OCI-LY3 (cell line): ENCODE results near the gene HCLS1.

Source experiments
- EZH2phosphoT487 ChIP-seq: fragments of 200-600 bp; shearing (Covaris generic); IDR thresholded peaks from 2 replicates; pipeline ENCODE4 v1.6.1; 2018; ENCODE audit warnings: antibody characterized with exemption, mixed run types, low read depth
- TF ChIP-seq, protein P1 (sequence below): fragments of 200-600, 300-600 bp; sonication (generic); IDR thresholded peaks from 2 replicates; pipeline ENCODE4 v1.5.1; 2014; ENCODE audit warnings: antibody characterized with exemption, low read length, low read depth

DNA sequence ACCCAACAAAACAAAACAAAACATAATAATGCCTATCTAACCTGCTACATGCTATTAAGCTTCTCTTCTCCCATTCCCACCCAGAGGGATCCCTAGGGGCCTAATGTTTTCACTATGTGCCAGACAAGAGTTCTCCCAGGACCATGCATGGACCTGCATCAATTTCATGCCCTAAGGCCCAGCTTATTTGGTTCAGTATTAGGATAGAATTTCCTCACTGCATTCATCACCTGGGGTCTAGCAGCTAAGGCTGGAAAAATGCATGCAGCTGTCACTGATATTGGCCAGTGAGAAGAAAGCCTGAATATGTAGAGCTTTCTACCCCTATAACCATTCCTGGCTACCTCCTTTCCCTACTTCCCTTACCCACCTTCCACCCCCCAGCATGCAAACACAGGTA, 2.0 kb upstream of the HCLS1 start:
- TF ChIP-seq EZH2phosphoT487, result no peak
- TF ChIP-seq, protein P1, sequence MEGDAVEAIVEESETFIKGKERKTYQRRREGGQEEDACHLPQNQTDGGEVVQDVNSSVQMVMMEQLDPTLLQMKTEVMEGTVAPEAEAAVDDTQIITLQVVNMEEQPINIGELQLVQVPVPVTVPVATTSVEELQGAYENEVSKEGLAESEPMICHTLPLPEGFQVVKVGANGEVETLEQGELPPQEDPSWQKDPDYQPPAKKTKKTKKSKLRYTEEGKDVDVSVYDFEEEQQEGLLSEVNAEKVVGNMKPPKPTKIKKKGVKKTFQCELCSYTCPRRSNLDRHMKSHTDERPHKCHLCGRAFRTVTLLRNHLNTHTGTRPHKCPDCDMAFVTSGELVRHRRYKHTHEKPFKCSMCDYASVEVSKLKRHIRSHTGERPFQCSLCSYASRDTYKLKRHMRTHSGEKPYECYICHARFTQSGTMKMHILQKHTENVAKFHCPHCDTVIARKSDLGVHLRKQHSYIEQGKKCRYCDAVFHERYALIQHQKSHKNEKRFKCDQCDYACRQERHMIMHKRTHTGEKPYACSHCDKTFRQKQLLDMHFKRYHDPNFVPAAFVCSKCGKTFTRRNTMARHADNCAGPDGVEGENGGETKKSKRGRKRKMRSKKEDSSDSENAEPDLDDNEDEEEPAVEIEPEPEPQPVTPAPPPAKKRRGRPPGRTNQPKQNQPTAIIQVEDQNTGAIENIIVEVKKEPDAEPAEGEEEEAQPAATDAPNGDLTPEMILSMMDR, result no peak
